ENCODE measurements around the gene KY.

DNA sequence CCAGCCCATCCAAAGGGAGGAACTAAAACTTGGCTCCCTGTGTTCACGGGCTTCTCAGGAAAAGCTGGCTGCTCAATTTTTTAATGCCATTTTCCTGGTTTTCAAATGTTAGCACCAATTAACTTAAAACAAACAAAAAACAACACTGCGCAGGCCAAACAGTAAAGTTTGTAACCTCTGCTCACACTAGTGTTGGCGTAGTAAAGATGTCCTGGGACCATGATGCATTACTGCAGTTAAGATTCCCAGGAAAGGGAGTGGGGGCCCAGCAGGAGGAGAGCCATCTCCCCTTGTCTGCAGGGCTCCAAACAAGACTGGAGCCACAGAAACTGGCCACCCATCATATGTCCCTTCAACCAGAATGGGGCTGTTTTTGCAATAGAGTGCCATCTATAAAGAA is 74.0 kb downstream of the KY start:
- no peak for TF ChIP-seq POLR2A (IDR thresholded peaks at IDR 0.05; ENCODE audit: low read length)
- TF ChIP-seq, protein P1, sequence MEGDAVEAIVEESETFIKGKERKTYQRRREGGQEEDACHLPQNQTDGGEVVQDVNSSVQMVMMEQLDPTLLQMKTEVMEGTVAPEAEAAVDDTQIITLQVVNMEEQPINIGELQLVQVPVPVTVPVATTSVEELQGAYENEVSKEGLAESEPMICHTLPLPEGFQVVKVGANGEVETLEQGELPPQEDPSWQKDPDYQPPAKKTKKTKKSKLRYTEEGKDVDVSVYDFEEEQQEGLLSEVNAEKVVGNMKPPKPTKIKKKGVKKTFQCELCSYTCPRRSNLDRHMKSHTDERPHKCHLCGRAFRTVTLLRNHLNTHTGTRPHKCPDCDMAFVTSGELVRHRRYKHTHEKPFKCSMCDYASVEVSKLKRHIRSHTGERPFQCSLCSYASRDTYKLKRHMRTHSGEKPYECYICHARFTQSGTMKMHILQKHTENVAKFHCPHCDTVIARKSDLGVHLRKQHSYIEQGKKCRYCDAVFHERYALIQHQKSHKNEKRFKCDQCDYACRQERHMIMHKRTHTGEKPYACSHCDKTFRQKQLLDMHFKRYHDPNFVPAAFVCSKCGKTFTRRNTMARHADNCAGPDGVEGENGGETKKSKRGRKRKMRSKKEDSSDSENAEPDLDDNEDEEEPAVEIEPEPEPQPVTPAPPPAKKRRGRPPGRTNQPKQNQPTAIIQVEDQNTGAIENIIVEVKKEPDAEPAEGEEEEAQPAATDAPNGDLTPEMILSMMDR (IDR thresholded peaks at IDR 0.05), result no peak
- TF ChIP-seq HOXA7 (CRISPR knock-in tag; IDR thresholded peaks at IDR 0.05), result no peak
- TF ChIP-seq, protein P2, sequence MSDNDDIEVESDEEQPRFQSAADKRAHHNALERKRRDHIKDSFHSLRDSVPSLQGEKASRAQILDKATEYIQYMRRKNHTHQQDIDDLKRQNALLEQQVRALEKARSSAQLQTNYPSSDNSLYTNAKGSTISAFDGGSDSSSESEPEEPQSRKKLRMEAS (IDR thresholded peaks at IDR 0.05), result no peak
- no peak for TF ChIP-seq FOSL2 (IDR thresholded peaks at IDR 0.05)
- TF ChIP-seq FOSL2 (CRISPR knock-in tag; IDR thresholded peaks at IDR 0.05), result no peak
- TF ChIP-seq ESRRA (IDR thresholded peaks at IDR 0.05; ENCODE audit: borderline replicate concordance, low read length), result no peak
- TF ChIP-seq EP300 (IDR thresholded peaks at IDR 0.05), result no peak
- no peak for TF ChIP-seq ZFP36 (IDR thresholded peaks at IDR 0.05; ENCODE audit: borderline replicate concordance, partially characterized antibody)
- no peak for TF ChIP-seq PHF8 (IDR thresholded peaks at IDR 0.05; ENCODE audit: borderline replicate concordance, low read depth)
- no peak for TF ChIP-seq BHLHE40 (IDR thresholded peaks at IDR 0.05; ENCODE audit: low read depth, low read length)
- TF ChIP-seq RARB (CRISPR knock-in tag; IDR thresholded peaks at IDR 0.05), result no peak
- no peak for TF ChIP-seq RAD21 (conservative IDR thresholded peaks at IDR 0.05 in 1 of 2, IDR thresholded peaks at IDR 0.05 in 1 of 2)
